ENCODE measurements around the gene PNPLA7. TPM values are rescaled to one million over a fixed set of nuclear protein-coding genes. Genes with fewer than 3 reads are reported as not detected.
"Not testable (repeated sequence)": the region's sequence is repeated elsewhere in the genome, so short reads cannot be mapped to it uniquely, and the experiment has no call there.

The PNPLA7 gene
- polyA plus RNA-seq, 1 of the 3 experiments (the other 2 are of a cell fraction): 0.99 TPM

- no peaks in the 10 kb centered on the region for H4K20me1 ChIP-seq (ENCODE audit: insufficient read depth)
- H2AFZ ChIP-seq (ENCODE audit: low read depth): no peak overlapping the region
- no peaks in the 10 kb centered on the region for H3K79me2 ChIP-seq (ENCODE audit: insufficient read depth)
- ChIA-PET POLR2A (no interaction called here), CTCF (interaction anchor here (0.6 to 1.2 kb wide), 5 partner anchors 12 to 345 kb away, joined by 3 read pairs; partner anchors contain the start of genes EXD3, NOXA1 and NRARP)
- no peaks in the 10 kb centered on the region for H3K9me3 ChIP-seq
- no peak overlapping the region for H3K9ac ChIP-seq
- WGBS (ENCODE audit: low lambda C conversion rate): 80% methylated on average over 29 of the region's 30 CpGs
- H3K36me3 ChIP-seq (replicated peaks in 1 of 2; ENCODE audit: control insufficient read depth in 1 of 2, insufficient read depth in 2 of 2, low read length in 1 of 2): no peaks in the 10 kb centered on the region
- no peaks in the 10 kb centered on the region for H3F3A ChIP-seq (replicated peaks; ENCODE audit: insufficient read depth)
- H3K4me3 ChIP-seq (ENCODE audit: low read depth in 2 of 2, low read length in 1 of 2): no peak overlapping the region
- H3K4me2 ChIP-seq: no peak overlapping the region
- no peaks in the 10 kb centered on the region; a peak in 1 of 4 replicates for H3K4me1 ChIP-seq (ENCODE audit: control insufficient read depth in 1 of 2, insufficient read depth in 2 of 2, low read depth in 1 of 2, low read length in 1 of 2)
- no peak overlapping the region for H3K27ac ChIP-seq (ENCODE audit: low read depth in 2 of 2, low read length in 1 of 2)
- TF ChIP-seq YY1 (IDR thresholded peaks at IDR 0.05; ENCODE audit: low read depth): no peak
- no peak for TF ChIP-seq POLR2AphosphoS5 (IDR thresholded peaks at IDR 0.05; ENCODE audit: low read depth, low read length)
- TF ChIP-seq SIN3A (IDR thresholded peaks at IDR 0.05; ENCODE audit: borderline replicate concordance, low read depth, low read length): no peak
- TF ChIP-seq ELF1 (IDR thresholded peaks at IDR 0.05): no peak
- H3K27me3 ChIP-seq (ENCODE audit: insufficient read depth): no peaks in the 10 kb centered on the region
- no peak for DNase-seq
- H3K9me2 ChIP-seq: no peaks in the 10 kb centered on the region
Measured at GRCh38 chr9:137520614-137521404, 29.4 kb downstream of the PNPLA7 start.

GRCh38 chr9:137519553-137519952, 30.6 kb downstream of the PNPLA7 start:
- Histone ChIP-seq H3K36me3 (replicated peaks in 1 of 2; ENCODE audit: control insufficient read depth in 1 of 2, insufficient read depth in 2 of 2, low read length in 1 of 2) (no peaks in the 10 kb centered on the region), H3K9me3 (no peaks in the 10 kb centered on the region), H3K79me2 (ENCODE audit: insufficient read depth) (no peaks in the 10 kb centered on the region), H3K4me1 (ENCODE audit: control insufficient read depth in 1 of 2, insufficient read depth in 2 of 2, low read depth in 1 of 2, low read length in 1 of 2) (no peaks in the 10 kb centered on the region), H3K4me3 (ENCODE audit: low read depth in 2 of 2, low read length in 1 of 2) (no peak overlapping the region), H2AFZ (ENCODE audit: low read depth) (no peak overlapping the region), H3K9me2 (no peaks in the 10 kb centered on the region), H3K9ac (no peak overlapping the region), H3K27me3 (ENCODE audit: insufficient read depth) (no peaks in the 10 kb centered on the region), H3F3A (replicated peaks; ENCODE audit: insufficient read depth) (no peaks in the 10 kb centered on the region), H3K27ac (ENCODE audit: low read depth in 2 of 2, low read length in 1 of 2) (no peak overlapping the region), H3K4me2 (no peak overlapping the region), H4K20me1 (ENCODE audit: insufficient read depth) (no peaks in the 10 kb centered on the region)
- CTCF ChIA-PET: interaction anchor here (1.2 kb wide), 1 partner anchor 26 kb away, joined by 3 read pairs; no protein-coding TSS in a partner anchor
- WGBS (ENCODE audit: low lambda C conversion rate): 61% methylated on average over 7 of the region's 10 CpGs
- DNase-seq: no peak
- POLR2A ChIA-PET: no interaction called here
- TF ChIP-seq ELF1 (IDR thresholded peaks at IDR 0.05) (no peak), CTCF (IDR thresholded peaks at IDR 0.05) (no peak), GATA2 (CRISPR knock-in tag; IDR thresholded peaks at IDR 0.05) (no peak)

- H3K9me3 ChIP-seq; H4K20me1 ChIP-seq (ENCODE audit: insufficient read depth); H3K36me3 ChIP-seq (replicated peaks in 1 of 2; ENCODE audit: control insufficient read depth in 1 of 2, insufficient read depth in 2 of 2, low read length in 1 of 2); DNase-seq; H3F3A ChIP-seq (replicated peaks; ENCODE audit: insufficient read depth); H2AFZ ChIP-seq (ENCODE audit: low read depth); CTCF ChIA-PET; H3K9me2 ChIP-seq; H3K27ac ChIP-seq (ENCODE audit: low read depth in 2 of 2, low read length in 1 of 2); H3K79me2 ChIP-seq (ENCODE audit: insufficient read depth); H3K4me1 ChIP-seq (ENCODE audit: control insufficient read depth in 1 of 2, insufficient read depth in 2 of 2, low read depth in 1 of 2, low read length in 1 of 2); POLR2A ChIA-PET; H3K9ac ChIP-seq; H3K27me3 ChIP-seq (ENCODE audit: insufficient read depth); H3K4me3 ChIP-seq (ENCODE audit: low read depth in 2 of 2, low read length in 1 of 2); H3K4me2 ChIP-seq: not testable (repeated sequence)
- WGBS (ENCODE audit: low lambda C conversion rate): 98% methylated on average over 13 of the region's 13 CpGs
Measured at GRCh38 chr9:137518661-137519459, 31.3 kb downstream of the PNPLA7 start.

Measured in SK-N-SH (cell line).